HuH-7 (cell line): ENCODE measurements around the gene TYW5.
"Not testable (repeated sequence)": the region's sequence is repeated elsewhere in the genome, so short reads cannot be mapped to it uniquely, and the experiment has no call there.

Experiments
- DNase-seq: peaks from one replicate; pipeline ENCODE4 v3.0.0; 2011; ENCODE audit warnings: low spot score

The TYW5 gene

GRCh38 chr2:199914372-199914958 is 40.8 kb downstream of the TYW5 start:
- peak; percentile 4 for DNase-seq

GRCh38 chr2:199912553-199913114 is 42.7 kb downstream of the TYW5 start:
- not testable (repeated sequence) for DNase-seq

GRCh38 chr2:199911877-199912161 is 43.5 kb downstream of the TYW5 start:
- DNase-seq = no peak

GRCh38 chr2:199911052-199911876 is 44.0 kb downstream of the TYW5 start, which contains the start of gene C2orf69:
TSS of gene C2orf69 (plus strand) at chr2:199911293. CDS start at chr2:199911439, 146 bp downstream.
- DNase-seq = peak; percentile 94

- DNase-seq = no peak
Observed at GRCh38 chr2:199910338-199911051, 44.8 kb downstream of the TYW5 start.

GRCh38 chr2:199907008-199907714 is 48.1 kb downstream of the TYW5 start:
- no peak for DNase-seq

GRCh38 chr2:199903111-199903510 is 52.2 kb downstream of the TYW5 start:
- no peak for DNase-seq

- no peak for DNase-seq
Observed at GRCh38 chr2:199902486-199903110, 52.7 kb downstream of the TYW5 start.

- no peak for DNase-seq
Observed at GRCh38 chr2:199901942-199902341, 53.3 kb downstream of the TYW5 start.

- DNase-seq = no peak
Observed at GRCh38 chr2:199896617-199897016, 58.7 kb downstream of the TYW5 start.

GRCh38 chr2:199895406-199895805 is 59.9 kb downstream of the TYW5 start:
- DNase-seq = no peak

GRCh38 chr2:199883474-199884212 is 71.6 kb downstream of the TYW5 start:
- DNase-seq = no peak

- DNase-seq = no peak
Observed at GRCh38 chr2:199882667-199883066, 72.6 kb downstream of the TYW5 start.
